ENCODE measurements around the gene SLC9C2. TPM values are rescaled to one million over a fixed set of nuclear protein-coding genes. Genes with fewer than 3 reads are reported as not detected.
A peak's percentile ranks its signal among the peaks of the same experiment; 100 is the strongest.
"Not testable (repeated sequence)": the region's sequence is repeated elsewhere in the genome, so short reads cannot be mapped to it uniquely, and the experiment has no call there.

Gene SLC9C2
- total RNA-seq, 1 experiment from 2014 or later = not detected

GRCh38 chr1:173476197-173476664 is 126.6 kb downstream of the SLC9C2 start:
- CTCF ChIA-PET = interaction anchor here (0.5 to 2.4 kb wide), 9 partner anchors 30 to 734 kb away, joined by 3 to 13 read pairs (median 4); no protein-coding TSS in a partner anchor

GRCh38 chr1:173475564-173476196 is 127.2 kb downstream of the SLC9C2 start:
- ChIA-PET POLR2A (ENCODE audit: unreplicated experiment) (interaction anchor here (0.5 to 1.4 kb wide), 5 partner anchors 31 to 56 kb away, joined by 3 to 10 read pairs (median 5); no protein-coding TSS in a partner anchor), CTCF (interaction anchor here (0.7 to 2.4 kb wide), 5 partner anchors 32 to 730 kb away, joined by 3 to 13 read pairs (median 4); no protein-coding TSS in a partner anchor)
- Histone ChIP-seq H4K20me1 (ENCODE audit: low read length) (peaks cover 25% of the 10 kb centered on the region), H3K4me3 (ENCODE audit: low read length) (peak overlapping the region; percentile 73), H3K9ac (ENCODE audit: low read length) (peak overlapping the region; percentile 73), H3K27ac (ENCODE audit: low read length) (peak overlapping the region; percentile 68), H3K4me1 (ENCODE audit: insufficient read depth, low read length) (peaks cover 60% of the 10 kb centered on the region), H3F3A (ENCODE audit: low read length, unreplicated experiment) (peaks cover 18% of the 10 kb centered on the region), H2AFZ (ENCODE audit: low read length) (peak overlapping the region; percentile 89), H3K36me3 (ENCODE audit: low read depth, low read length) (peaks cover 34% of the 10 kb centered on the region), H3K4me2 (ENCODE audit: low read length) (peak overlapping the region; percentile 87), H3K79me2 (ENCODE audit: low read length) (peaks cover 61% of the 10 kb centered on the region), H3K27me3 (ENCODE audit: low read length) (no peaks in the 10 kb centered on the region), H3K9me2 (replicated peaks; ENCODE audit: low read length) (no peaks in the 10 kb centered on the region), H3K9me3 (ENCODE audit: low read length) (peaks cover 2% of the 10 kb centered on the region)
- peak; percentile 85 for DNase-seq
- ATAC-seq = peak; percentile 6
- intact Hi-C loops (cut with micrococcal nuclease) = loop anchor here (5.0 kb wide), 1 partner anchor 212 kb away; no protein-coding TSS in a partner anchor
- TF ChIP-seq EZH2 (IDR thresholded peaks at IDR 0.05; ENCODE audit: low read length, unreplicated experiment) (no peak), EZH2phosphoT487 (IDR thresholded peaks at IDR 0.05; ENCODE audit: borderline replicate concordance, low read length) (no peak), CTCF (conservative IDR thresholded peaks at IDR 0.05; ENCODE audit: low read depth, low read length) (no peak; the same call in 1 of the 2 replicates)
- BruUV-seq (replicated peaks) = no TSS peak

More at GRCh38 chr1:173476197-173476664, 126.6 kb downstream of the SLC9C2 start:
- Histone ChIP-seq H3K36me3 (ENCODE audit: low read depth, low read length) (peaks cover 35% of the 10 kb centered on the region), H3K4me3 (ENCODE audit: low read length) (peak overlapping the region; percentile 73), H3K27me3 (ENCODE audit: low read length) (no peaks in the 10 kb centered on the region), H3K9ac (ENCODE audit: low read length) (peak overlapping the region; percentile 73), H3F3A (ENCODE audit: low read length, unreplicated experiment) (peaks cover 18% of the 10 kb centered on the region), H3K79me2 (ENCODE audit: low read length) (peaks cover 66% of the 10 kb centered on the region), H3K9me2 (replicated peaks; ENCODE audit: low read length) (no peaks in the 10 kb centered on the region), H3K9me3 (ENCODE audit: low read length) (no peaks in the 10 kb centered on the region), H3K4me2 (ENCODE audit: low read length) (peak overlapping the region; percentile 87), H3K4me1 (ENCODE audit: insufficient read depth, low read length) (peaks cover 60% of the 10 kb centered on the region), H4K20me1 (ENCODE audit: low read length) (peaks cover 30% of the 10 kb centered on the region), H2AFZ (ENCODE audit: low read length) (peak overlapping the region; percentile 89), H3K27ac (ENCODE audit: low read length) (peak overlapping the region; percentile 68)
- no peak for ATAC-seq
- peak; percentile 40 for DNase-seq
- TF ChIP-seq CTCF (conservative IDR thresholded peaks at IDR 0.05; ENCODE audit: low read depth, low read length) (no peak), EZH2 (IDR thresholded peaks at IDR 0.05; ENCODE audit: low read length, unreplicated experiment) (no peak), EZH2phosphoT487 (IDR thresholded peaks at IDR 0.05; ENCODE audit: borderline replicate concordance, low read length) (no peak)
- BruUV-seq (replicated peaks) = TSS peak; percentile 58
- intact Hi-C loops (cut with micrococcal nuclease) = loop anchor here (5.0 kb wide), 1 partner anchor 211 kb away; no protein-coding TSS in a partner anchor
- POLR2A ChIA-PET (ENCODE audit: unreplicated experiment) = interaction anchor here (0.5 to 1.7 kb wide), 12 partner anchors 31 to 350 kb away, joined by 3 to 16 read pairs (median 4); no protein-coding TSS in a partner anchor

GRCh38 chr1:173474780-173475421 is 128.0 kb downstream of the SLC9C2 start:
- Histone ChIP-seq H2AFZ (ENCODE audit: low read length) (peak overlapping the region; percentile 89), H3K4me3 (ENCODE audit: low read length) (peak overlapping the region; percentile 73), H3K27ac (ENCODE audit: low read length) (peak overlapping the region; percentile 60), H3K4me1 (ENCODE audit: insufficient read depth, low read length) (peaks cover 52% of the 10 kb centered on the region), H4K20me1 (ENCODE audit: low read length) (peaks cover 17% of the 10 kb centered on the region), H3F3A (ENCODE audit: low read length, unreplicated experiment) (peaks cover 18% of the 10 kb centered on the region), H3K4me2 (ENCODE audit: low read length) (peak overlapping the region; percentile 87), H3K79me2 (ENCODE audit: low read length) (peaks cover 53% of the 10 kb centered on the region), H3K9ac (ENCODE audit: low read length) (peak overlapping the region; percentile 73), H3K36me3 (ENCODE audit: low read depth, low read length) (peaks cover 32% of the 10 kb centered on the region)
- not testable (repeated sequence) for H3K27me3 ChIP-seq (ENCODE audit: low read length); H3K9me2 ChIP-seq (replicated peaks; ENCODE audit: low read length); DNase-seq; BruUV-seq (replicated peaks); H3K9me3 ChIP-seq (ENCODE audit: low read length); ATAC-seq
- POLR2A ChIA-PET (ENCODE audit: unreplicated experiment) = interaction anchor here (0.7 to 1.2 kb wide), 3 partner anchors 45 to 55 kb away, joined by 3 to 10 read pairs (median 4); no protein-coding TSS in a partner anchor
- intact Hi-C loops (cut with micrococcal nuclease) = loop anchor here (5.0 kb wide), 1 partner anchor 212 kb away; no protein-coding TSS in a partner anchor
- CTCF ChIA-PET = interaction anchor here (1.8 to 2.4 kb wide), 2 partner anchors 32 to 45 kb away, joined by 13 read pairs; no protein-coding TSS in a partner anchor
